H1 (cell line): ENCODE data around the gene CASQ1. TPM values are rescaled to one million over a fixed set of nuclear protein-coding genes. Genes with fewer than 3 reads are reported as not detected.

Source experiments
- CTCF ChIA-PET: fragments of 300-600 bp; sonication (Branson Sonifier 250); formaldehyde crosslinking; loops from one replicate; lab custom pipeline; 2021; ENCODE audit not compliant: partially characterized antibody; lab: Charles Lee
- POLR2A ChIA-PET: fragments of 300-600 bp; sonication (Branson Sonifier 250); formaldehyde crosslinking; loops from one replicate; lab custom pipeline; 2021; ENCODE audit warnings: inconsistent platforms; ENCODE audit not compliant: partially characterized antibody; lab: Charles Lee
- DNase-seq, 2 experiments: peaks; one replicate each; pipeline versions ENCODE4 v3.0.0 to v3.0.0-alpha.2; 2010 to 2022; ENCODE audit warnings: low spot score in 2 of 2, low read depth in 1 of 2, mixed read lengths in 1 of 2
- FAIRE-seq: peaks from 2 replicates; lab custom pipeline; 2011; peaks lifted over from hg19 to GRCh38; lab: Jason Lieb, UNC
- H2AFZ ChIP-seq: 2 replicates; pipeline ENCODE4 v1.8.1; 2012; ENCODE audit warnings: low read length, inconsistent platforms
- H2AK5ac ChIP-seq: 2 replicates; pipeline ENCODE4 v1.6.1; 2013; ENCODE audit warnings: low read depth, low read length
- H2BK120ac ChIP-seq: replicated peaks from 2 replicates; pipeline ENCODE3; 2013; ENCODE audit warnings: low read depth, low read length, inconsistent platforms
- H2BK12ac ChIP-seq: 2 replicates; pipeline ENCODE4 v1.6.1; 2013; ENCODE audit warnings: low read depth, low read length
- H2BK15ac ChIP-seq: 2 replicates; pipeline ENCODE4 v1.6.1; 2013; ENCODE audit warnings: low read length
- H2BK20ac ChIP-seq: 2 replicates; pipeline ENCODE4 v1.6.1; 2013; ENCODE audit warnings: low read length
- H2BK5ac ChIP-seq: 2 replicates; pipeline ENCODE4 v1.6.1; 2013; ENCODE audit warnings: low read depth, low read length
- H3K14ac ChIP-seq: 2 replicates; pipeline ENCODE4 v1.6.1; 2013; ENCODE audit warnings: inconsistent platforms; ENCODE audit not compliant: insufficient read length
- H3K18ac ChIP-seq: 2 replicates; pipeline ENCODE4 v1.6.1; 2013; ENCODE audit warnings: low read length; ENCODE audit errors: extremely low read depth
- H3K23ac ChIP-seq: 2 replicates; pipeline ENCODE4 v1.6.1; 2013; ENCODE audit warnings: inconsistent platforms; ENCODE audit not compliant: insufficient read length
- H3K23me2 ChIP-seq: 2 replicates; pipeline ENCODE4 v1.6.1; 2013; ENCODE audit warnings: low read depth, low read length
- H3K27ac ChIP-seq: 2 replicates; pipeline ENCODE4 v1.6.1; 2011; ENCODE audit warnings: low read depth, low read length, inconsistent platforms
- H3K27me3 ChIP-seq, 4 experiments: replicated peaks in 1 of 4; 1 replicate in 1 of 4; 2 replicates in 3 of 4; pipeline versions ENCODE4 v1.6.1 to v1.8.1; 2011 to 2013; ENCODE audit warnings: low read length in 3 of 4, mild to moderate bottlenecking in 3 of 4, inconsistent platforms in 2 of 4, mixed read lengths in 2 of 4, moderate library complexity in 1 of 4; ENCODE audit not compliant: control insufficient read depth in 3 of 4, insufficient read depth in 3 of 4; ENCODE audit errors: extremely low read depth in 1 of 4
- H3K36me3 ChIP-seq, 4 experiments: 2 replicates each; pipeline versions ENCODE4 v1.6.1 to v1.8.1; 2011 to 2013; ENCODE audit warnings: mild to moderate bottlenecking in 4 of 4, low read length in 3 of 4, moderate library complexity in 2 of 4, control low read depth in 1 of 4, inconsistent platforms in 1 of 4; ENCODE audit not compliant: insufficient read depth in 4 of 4, control insufficient read depth in 2 of 4
- H3K4ac ChIP-seq: replicated peaks from 2 replicates; pipeline ENCODE3; 2013; ENCODE audit warnings: low read length, low read depth, mixed read lengths, inconsistent platforms; ENCODE audit not compliant: insufficient read length
- H3K4me1 ChIP-seq, 4 experiments: replicated peaks in 1 of 4; 1 replicate in 1 of 4; 2 replicates in 3 of 4; pipeline versions ENCODE4 v1.6.1 to v1.8.1; 2011 to 2013; ENCODE audit warnings: low read length in 3 of 4, inconsistent platforms in 2 of 4, mixed read lengths in 1 of 4; ENCODE audit not compliant: insufficient read depth in 4 of 4, control insufficient read depth in 3 of 4
- H3K4me2 ChIP-seq, 2 experiments: 2 replicates each; pipeline versions ENCODE4 v1.6.1 to v1.8.1; 2011 to 2013; ENCODE audit warnings: low read depth in 2 of 2, low read length in 2 of 2, control low read depth in 1 of 2, inconsistent platforms in 1 of 2, mild to moderate bottlenecking in 1 of 2; ENCODE audit not compliant: insufficient read depth in 1 of 2
- H3K4me3 ChIP-seq, 4 experiments: fragments of 200-600, 300-600 bp in 1 of 4; sonication (generic), shearing (Covaris generic), sonication (Bioruptor Twin) in 1 of 4; 2 replicates each; pipeline versions ENCODE4 v1.5.1 to v1.8.1; 2011 to 2016; ENCODE audit warnings: low read length in 4 of 4, low read depth in 3 of 4, control low read depth in 2 of 4, inconsistent platforms in 2 of 4, mild to moderate bottlenecking in 2 of 4, mixed read lengths in 1 of 4, moderate library complexity in 1 of 4; ENCODE audit not compliant: insufficient read depth in 2 of 4; ENCODE audit errors: extremely low read depth in 1 of 4
- H3K56ac ChIP-seq: replicated peaks from 2 replicates; pipeline ENCODE3; 2013; ENCODE audit warnings: low read depth, mild to moderate bottlenecking, mixed read lengths, low read length, inconsistent platforms; ENCODE audit not compliant: insufficient read length
- H3K79me1 ChIP-seq: 2 replicates; pipeline ENCODE4 v1.6.1; 2013; ENCODE audit warnings: low read depth, low read length, control low read depth
- H3K79me2 ChIP-seq, 2 experiments: 2 replicates each; pipeline versions ENCODE4 v1.6.1 to v1.8.1; 2012 to 2013; ENCODE audit warnings: low read length in 2 of 2, mild to moderate bottlenecking in 2 of 2, inconsistent platforms in 1 of 2; ENCODE audit not compliant: insufficient read depth in 2 of 2, control insufficient read depth in 1 of 2
- H3K9ac ChIP-seq, 4 experiments: replicated peaks in 1 of 4; 1 replicate in 1 of 4; 2 replicates in 3 of 4; pipeline versions ENCODE4 v1.6.1 to v1.8.1; 2011 to 2013; ENCODE audit warnings: low read depth in 3 of 4, low read length in 3 of 4, control low read depth in 2 of 4, mild to moderate bottlenecking in 2 of 4, moderate library complexity in 2 of 4, inconsistent platforms in 1 of 4; ENCODE audit errors: extremely low read depth in 1 of 4
- H3K9me3 ChIP-seq, 2 experiments: 2 replicates each; pipeline versions ENCODE4 v1.6.1 to v1.8.1; 2012 to 2013; ENCODE audit warnings: mild to moderate bottlenecking in 2 of 2, moderate library complexity in 2 of 2, control low read depth in 1 of 2, inconsistent platforms in 1 of 2, low read depth in 1 of 2, low read length in 1 of 2, mixed read lengths in 1 of 2; ENCODE audit not compliant: insufficient read depth in 2 of 2
- H4K20me1 ChIP-seq, 2 experiments: replicated peaks in 1 of 2; 2 replicates each; pipeline versions ENCODE3 to v1.8.1; 2011 to 2013; ENCODE audit warnings: inconsistent platforms in 2 of 2, low read length in 2 of 2, mild to moderate bottlenecking in 1 of 2; ENCODE audit not compliant: insufficient read depth in 2 of 2, control insufficient read depth in 1 of 2
- H4K5ac ChIP-seq: 2 replicates; pipeline ENCODE4 v1.6.1; 2013; ENCODE audit warnings: low read length, low read depth, mixed read lengths, inconsistent platforms; ENCODE audit not compliant: insufficient read length
- H4K8ac ChIP-seq: 2 replicates; pipeline ENCODE4 v1.8.0; 2013; ENCODE audit warnings: mild to moderate bottlenecking, moderate library complexity, low read length, inconsistent platforms; ENCODE audit not compliant: insufficient read depth; ENCODE audit errors: extremely low read depth
- H4K91ac ChIP-seq: replicated peaks from 2 replicates; pipeline ENCODE3; 2013; ENCODE audit warnings: low read length, mixed read lengths, inconsistent platforms; ENCODE audit not compliant: insufficient read length
- HDAC6 ChIP-seq: IDR thresholded peaks from one replicate; pipeline ENCODE4 v1.7.1; 2012; ENCODE audit warnings: low read depth, mild to moderate bottlenecking, inconsistent platforms, low read length, moderate library complexity
- POLR2A ChIP-seq, 2 experiments: IDR thresholded peaks; 1 replicate in 1 of 2; 2 replicates in 1 of 2; pipeline ENCODE4 v1.6.1; 2011; ENCODE audit warnings: low read depth in 2 of 2, low read length in 2 of 2, mild to moderate bottlenecking in 2 of 2; ENCODE audit errors: control extremely low read depth in 1 of 2
- POLR2AphosphoS5 ChIP-seq: IDR thresholded peaks from 2 replicates; pipeline ENCODE4 v1.6.1; 2011; ENCODE audit warnings: low read depth, low read length
- SIX5 ChIP-seq: IDR thresholded peaks from 2 replicates; pipeline ENCODE4 v1.6.1; 2011; ENCODE audit warnings: mild to moderate bottlenecking, low read depth, low read length
- WGBS, 2 experiments: shearing (Covaris generic) in 1 of 2; methylation state at CpG; one replicate each; pipeline versions ENCODE4 v1.1.6 to v1.1.7; 2013 to 2015; ENCODE audit warnings: low lambda C conversion rate in 2 of 2, mixed read lengths in 2 of 2, inconsistent platforms in 1 of 2, low coverage in 1 of 2, missing lambda C conversion rate in 1 of 2; ENCODE audit not compliant: insufficient replicate concordance in 2 of 2, insufficient coverage in 1 of 2, insufficient read length in 1 of 2; ENCODE audit errors: extremely low coverage in 1 of 2, missing lambda C conversion rate in 1 of 2; 5-methylcytosine and 5-hydroxymethylcytosine counted together
- polyA plus RNA-seq, 7 experiments: library from polyadenylated mRNA; depleted of rRNA in 3 of 7; stranded (reverse) in 5 of 7; unstranded in 2 of 7; fragments of >200 nt in 5 of 7; fragments of 200-250 nt in 2 of 7; gene quantifications; 1 replicate in 5 of 7; 2 replicates in 1 of 7; 4 replicates in 1 of 7; pipeline versions ENCODE4 v1.2.1 to v1.2.3, GENCODE V29; 2011 to 2013; ENCODE audit warnings: missing spikeins in 2 of 7, mixed read lengths in 2 of 7
- total RNA-seq: library from RNA; stranded (reverse); fragmentation: NEBNext Ultra II Directional; extraction: Animal tissue kit (Norgen Biotek cat#: 25700); gene quantifications from 2 replicates; pipeline ENCODE4 v1.2.1, GENCODE V29; 2021

CASQ1 gene
- total and polyA plus RNA-seq, 2 of the 8 experiments (the other 6 are each of a cell fraction or from before 2014, with no cell fraction given): 0.80 to 1.3 TPM

DNA sequence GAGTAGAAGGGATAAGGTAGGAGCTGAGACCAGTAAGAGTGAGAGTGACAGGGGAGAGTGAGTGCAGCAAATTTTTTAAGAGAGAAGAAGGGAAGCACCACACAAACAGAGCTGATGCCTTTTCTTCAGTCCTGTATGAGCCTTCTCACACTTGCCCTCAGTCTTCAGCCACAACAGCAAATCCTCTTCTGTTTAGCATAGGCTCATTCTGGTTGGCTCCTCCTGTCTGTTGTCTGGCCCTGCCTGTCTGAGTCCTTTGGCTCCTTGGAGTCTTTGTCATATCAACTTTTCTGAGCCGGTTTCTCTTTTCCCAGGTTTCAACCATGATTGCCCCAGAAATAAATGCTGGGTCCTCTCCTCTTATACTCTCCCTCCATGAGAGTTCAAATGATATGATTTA is 12.7 kb upstream of the CASQ1 start:
- peak overlapping the region; percentile 70 for H2AFZ ChIP-seq
- peaks cover 0 to 9% (median 0%) of the 10 kb centered on the region in 4 experiments; a peak in 2 of 7 replicates for H3K4me1 ChIP-seq
- H4K8ac ChIP-seq: no peak overlapping the region
- no peak overlapping the region for H3K56ac ChIP-seq
- H3K4me3 ChIP-seq: no peak overlapping the region
- H3K36me3 ChIP-seq: no peaks in the 10 kb centered on the region
- H3K27ac ChIP-seq: no peak overlapping the region
- CTCF ChIA-PET: interaction anchor here (0.8 to 1.1 kb wide), 5 partner anchors 9 to 71 kb away, joined by 3 to 6 read pairs (median 4); no protein-coding TSS in a partner anchor
- H2BK15ac ChIP-seq: no peak overlapping the region
- TF ChIP-seq HDAC6 (no peak), POLR2A (IDR thresholded peaks at IDR 0.05; ENCODE audit: control extremely low read depth in 1 of 2, low read depth in 2 of 2, low read length in 2 of 2) (no peak), SIX5 (no peak), POLR2AphosphoS5 (no peak)
- H3K4ac ChIP-seq: no peak overlapping the region
- H3K9me3 ChIP-seq: no peaks in the 10 kb centered on the region
- FAIRE-seq (no peak), DNase-seq (no peak)
- H4K91ac ChIP-seq: no peak overlapping the region
- H2AK5ac ChIP-seq: no peak overlapping the region
- no peak overlapping the region for H3K4me2 ChIP-seq
- H3K79me1 ChIP-seq: no peaks in the 10 kb centered on the region
- no peak overlapping the region for H2BK120ac ChIP-seq
- H4K5ac ChIP-seq: no peak overlapping the region
- H2BK5ac ChIP-seq: peak overlapping the region; percentile 21; the same call in 1 of the 2 replicates
- H3K18ac ChIP-seq: no peak overlapping the region
- H3K9ac ChIP-seq: no peak overlapping the region
- H4K20me1 ChIP-seq: no peaks in the 10 kb centered on the region
- WGBS, 2 experiments: 90% methylated on average over 1 of the region's 1 CpG; no CpG with 5 or more reads in 1 of the 2 experiments
- no peak overlapping the region for H3K14ac ChIP-seq
- H3K79me2 ChIP-seq: no peaks in the 10 kb centered on the region
- no peak overlapping the region for H2BK12ac ChIP-seq
- no peaks in the 10 kb centered on the region; a peak in 1 of 7 replicates for H3K27me3 ChIP-seq
- POLR2A ChIA-PET: interaction anchor here (0.9 to 1.6 kb wide), 3 partner anchors 15 to 28 kb away, joined by 3 read pairs; no protein-coding TSS in a partner anchor
- no peaks in the 10 kb centered on the region; the same call in 1 of the 2 replicates for H3K23me2 ChIP-seq
- no peak overlapping the region; the same call in 1 of the 2 replicates for H2BK20ac ChIP-seq
- H3K23ac ChIP-seq: no peak overlapping the region
